HG03103 (cell line): ENCODE measurements around the gene SERINC5.

ENCODE experiments used
- ATAC-seq: cut with Tn5 transposase; IDR thresholded peaks from one replicate; pipeline ENCODE4 v1.9.1; 2021; ENCODE audit warnings: low read depth; ENCODE audit not compliant: unreplicated experiment

The SERINC5 gene

GRCh38 chr5:80072103-80073073 lies 183.5 kb downstream of the SERINC5 start:
- no peak for ATAC-seq

- no peak for ATAC-seq
Measured at GRCh38 chr5:80071510-80072021, 184.3 kb downstream of the SERINC5 start.

- ATAC-seq: no peak
Measured at GRCh38 chr5:80070338-80071056, 185.4 kb downstream of the SERINC5 start.

- no peak for ATAC-seq
Measured at GRCh38 chr5:80069918-80070318, 185.9 kb downstream of the SERINC5 start.

GRCh38 chr5:80069251-80069800 lies 186.5 kb downstream of the SERINC5 start:
- no peak for ATAC-seq

- ATAC-seq: no peak
Measured at GRCh38 chr5:80068775-80069174, 187.1 kb downstream of the SERINC5 start.

- no peak for ATAC-seq
Measured at GRCh38 chr5:80068246-80068636, 187.6 kb downstream of the SERINC5 start.

GRCh38 chr5:80067531-80068245 lies 188.2 kb downstream of the SERINC5 start:
- no peak for ATAC-seq

- ATAC-seq: no peak
Measured at GRCh38 chr5:80067016-80067415, 188.8 kb downstream of the SERINC5 start.

- ATAC-seq: no peak
Measured at GRCh38 chr5:80064124-80064523, 191.7 kb downstream of the SERINC5 start.
